Right lobe of liver (tissue), 4 donors: Measurements from ENCODE around the gene HOXD10.

ENCODE experiments used
- CTCF ChIP-seq, 4 donors: fragments of 200-600 bp in 3 of 4; fragments of 450-650 bp in 1 of 4; IDR thresholded peaks; one replicate each; pipeline versions ENCODE4 v1.5.1 to v1.8.0; 2016 to 2022; ENCODE audit warnings: antibody characterized with exemption in 4 of 4, mild to moderate bottlenecking in 2 of 4
- POLR2A ChIP-seq: fragments of 450-650 bp; IDR thresholded peaks from one replicate; pipeline ENCODE4 v1.6.1; 2017; ENCODE audit warnings: antibody characterized with exemption, mild to moderate bottlenecking
- donor health status: DM: no; HTN: no; CAD: no.
- donor health status: DM: no; HTN: no; CAD: no.
- donor health status: DM: no; HTN: yes; CAD: no.

- TF ChIP-seq CTCF (IDR thresholded peaks at IDR 0.05) (no peak), POLR2A (no peak)
These were observed 39.8 kb upstream of the HOXD10 start for GRCh38 chr2:176076796-176077195.
